Loucy (cell line): ENCODE results near the gene CUL5.

Source experiments
- EZH2phosphoT487 ChIP-seq: fragments of 200-600 bp; IDR thresholded peaks from 2 replicates; pipeline ENCODE4 v1.6.1; 2018; ENCODE audit warnings: antibody characterized with exemption, mild to moderate bottlenecking, moderate library complexity, borderline replicate concordance
- TF ChIP-seq, protein P1 (sequence below): fragments of 200-600 bp; sonication (generic); conservative IDR thresholded peaks from 2 replicates; pipeline ENCODE4 v1.5.1; 2014; ENCODE audit warnings: mild to moderate bottlenecking, antibody characterized with exemption, low read length

DNA sequence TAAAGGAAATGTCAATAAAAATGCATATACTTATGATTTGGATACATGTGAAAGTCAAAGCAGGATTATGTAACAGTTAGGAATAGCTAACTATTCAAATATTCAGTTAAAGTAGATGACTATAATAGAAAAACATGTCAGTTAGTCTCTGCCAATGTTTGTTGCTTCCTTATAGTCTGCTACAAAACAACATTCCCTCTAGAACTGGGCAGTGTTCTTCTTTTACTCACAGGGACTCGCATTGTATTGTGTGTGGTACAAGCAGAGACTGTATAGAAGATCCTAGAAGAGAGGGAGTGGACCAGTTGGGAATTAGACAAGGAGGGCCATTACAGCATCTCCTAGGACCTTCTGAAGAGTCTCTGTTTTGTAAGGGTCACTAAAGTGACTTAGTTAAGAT is 123.3 kb downstream of the CUL5 start:
- TF ChIP-seq, protein P1, sequence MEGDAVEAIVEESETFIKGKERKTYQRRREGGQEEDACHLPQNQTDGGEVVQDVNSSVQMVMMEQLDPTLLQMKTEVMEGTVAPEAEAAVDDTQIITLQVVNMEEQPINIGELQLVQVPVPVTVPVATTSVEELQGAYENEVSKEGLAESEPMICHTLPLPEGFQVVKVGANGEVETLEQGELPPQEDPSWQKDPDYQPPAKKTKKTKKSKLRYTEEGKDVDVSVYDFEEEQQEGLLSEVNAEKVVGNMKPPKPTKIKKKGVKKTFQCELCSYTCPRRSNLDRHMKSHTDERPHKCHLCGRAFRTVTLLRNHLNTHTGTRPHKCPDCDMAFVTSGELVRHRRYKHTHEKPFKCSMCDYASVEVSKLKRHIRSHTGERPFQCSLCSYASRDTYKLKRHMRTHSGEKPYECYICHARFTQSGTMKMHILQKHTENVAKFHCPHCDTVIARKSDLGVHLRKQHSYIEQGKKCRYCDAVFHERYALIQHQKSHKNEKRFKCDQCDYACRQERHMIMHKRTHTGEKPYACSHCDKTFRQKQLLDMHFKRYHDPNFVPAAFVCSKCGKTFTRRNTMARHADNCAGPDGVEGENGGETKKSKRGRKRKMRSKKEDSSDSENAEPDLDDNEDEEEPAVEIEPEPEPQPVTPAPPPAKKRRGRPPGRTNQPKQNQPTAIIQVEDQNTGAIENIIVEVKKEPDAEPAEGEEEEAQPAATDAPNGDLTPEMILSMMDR: no peak
- no peak for TF ChIP-seq EZH2phosphoT487
